A673 (cell line): ENCODE data around the gene DDC.
"Not testable (repeated sequence)": the region's sequence is repeated elsewhere in the genome, so short reads cannot be mapped to it uniquely, and the experiment has no call there.

Source experiments
- CTCF ChIP-seq: fragments of 300-800, 200-600 bp; sonication (generic); conservative IDR thresholded peaks from 2 replicates; pipeline ENCODE4 v1.5.1; 2017; ENCODE audit warnings: low read depth, mild to moderate bottlenecking, antibody characterized with exemption, low read length, moderate library complexity, mixed read lengths
- EZH2 ChIP-seq: fragments of 200-600 bp; sonication (generic); IDR thresholded peaks from 2 replicates; pipeline ENCODE4 v1.6.1; 2017; ENCODE audit warnings: borderline replicate concordance, low read depth, mild to moderate bottlenecking, mixed read lengths, antibody characterized with exemption, low read length; ENCODE audit not compliant: poor library complexity, severe bottlenecking

GRCh38 chr7:50545613-50546012, 19.6 kb downstream of the DDC start:
- not testable (repeated sequence) for TF ChIP-seq CTCF, EZH2
